Measurements from ENCODE around the gene ANKAR. TPM values are rescaled to one million over a fixed set of nuclear protein-coding genes. Genes with fewer than 3 reads are reported as not detected.

Gene ANKAR
- total and polyA plus RNA-seq, 9 of the 15 experiments (the other 6 are each of a cell fraction or from before 2014, with no cell fraction given): 0.04 to 0.52 (median 0.39) TPM

DNA sequence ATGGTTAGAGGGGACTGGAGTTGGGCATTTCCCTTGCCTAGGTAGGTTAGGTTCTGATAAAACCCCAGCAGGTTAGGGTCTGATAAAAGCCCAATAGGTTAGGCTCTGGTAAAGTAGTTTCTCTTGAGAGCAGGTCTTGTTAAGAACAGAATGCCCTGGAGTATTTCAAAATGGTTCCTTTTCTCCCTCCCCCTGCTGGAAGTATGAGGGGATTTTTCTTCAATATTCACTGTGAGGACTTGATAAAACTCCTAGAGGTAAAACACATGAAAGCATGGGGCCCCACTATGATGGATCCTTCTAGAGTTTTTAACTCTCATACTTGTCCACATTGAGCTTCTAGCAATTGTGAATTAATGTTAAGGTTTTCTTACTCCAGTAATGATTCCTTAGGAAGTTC is 27.6 kb downstream of the ANKAR start:
- no peaks in the 10 kb centered on the region for H3K79me2 ChIP-seq (ENCODE audit: control insufficient read depth, insufficient read depth, low read length)
- TF ChIP-seq YY1 (IDR thresholded peaks at IDR 0.05; ENCODE audit: borderline replicate concordance in 1 of 3, control insufficient read depth in 1 of 3, extremely low read depth in 1 of 3, insufficient read depth in 3 of 3, insufficient read length in 1 of 3, insufficient replicate concordance in 2 of 3, low read depth in 1 of 3, low read length in 2 of 3) (peak in 1 of 3 experiments; percentile 38), CREBBP (IDR thresholded peaks at IDR 0.05; ENCODE audit: low read depth, low read length) (no peak)
- H3K4me3 ChIP-seq: no peak overlapping the region
- ChIA-PET CTCF (ENCODE audit: low intra/inter-chr PET ratio) (no interaction called here), POLR2A (no interaction called here)
- no peaks in the 10 kb centered on the region for H4K20me1 ChIP-seq (replicated peaks; ENCODE audit: control insufficient read depth, insufficient read depth, low read length)
- intact Hi-C loops (cut with micrococcal nuclease): no loop called here
- peak in 1 of 4 experiments; percentile 23 for DNase-seq (ENCODE audit: extremely low read depth in 1 of 4, low spot score in 3 of 4)
- peak; percentile 57 for ATAC-seq
- H3K4me2 ChIP-seq (ENCODE audit: insufficient read depth, low read length): no peak overlapping the region
- peak overlapping the region; percentile 80 for H2AFZ ChIP-seq (ENCODE audit: low read depth, low read length)
- in situ Hi-C loops (cut with MboI): no loop called here
- H3K4me1 ChIP-seq (replicated peaks in 1 of 2; ENCODE audit: control insufficient read depth in 2 of 2, insufficient read depth in 2 of 2, low read length in 2 of 2): no peaks in the 10 kb centered on the region; a peak in 3 of 5 replicates
- no TSS peak for BruUV-seq (replicated peaks)
- H3K27ac ChIP-seq (ENCODE audit: extremely low read depth, low read depth, low read length): no peak overlapping the region
- H3K27me3 ChIP-seq (ENCODE audit: control insufficient read depth in 2 of 2, insufficient read depth in 2 of 2, low read length in 2 of 2): no peaks in the 10 kb centered on the region
- H3K9me3 ChIP-seq (replicated peaks; ENCODE audit: control insufficient read depth, insufficient read depth, low read depth, low read length): no peaks in the 10 kb centered on the region
- FAIRE-seq: no peak
- no peak overlapping the region for H3K9ac ChIP-seq (ENCODE audit: insufficient read depth in 1 of 2, low read depth in 2 of 2, low read length in 2 of 2)
- no peaks in the 10 kb centered on the region for H3K36me3 ChIP-seq (ENCODE audit: control insufficient read depth, insufficient read depth, low read length)
- no peaks in the 10 kb centered on the region for H3K9me1 ChIP-seq (ENCODE audit: control insufficient read depth, insufficient read depth, low read length)

DNA sequence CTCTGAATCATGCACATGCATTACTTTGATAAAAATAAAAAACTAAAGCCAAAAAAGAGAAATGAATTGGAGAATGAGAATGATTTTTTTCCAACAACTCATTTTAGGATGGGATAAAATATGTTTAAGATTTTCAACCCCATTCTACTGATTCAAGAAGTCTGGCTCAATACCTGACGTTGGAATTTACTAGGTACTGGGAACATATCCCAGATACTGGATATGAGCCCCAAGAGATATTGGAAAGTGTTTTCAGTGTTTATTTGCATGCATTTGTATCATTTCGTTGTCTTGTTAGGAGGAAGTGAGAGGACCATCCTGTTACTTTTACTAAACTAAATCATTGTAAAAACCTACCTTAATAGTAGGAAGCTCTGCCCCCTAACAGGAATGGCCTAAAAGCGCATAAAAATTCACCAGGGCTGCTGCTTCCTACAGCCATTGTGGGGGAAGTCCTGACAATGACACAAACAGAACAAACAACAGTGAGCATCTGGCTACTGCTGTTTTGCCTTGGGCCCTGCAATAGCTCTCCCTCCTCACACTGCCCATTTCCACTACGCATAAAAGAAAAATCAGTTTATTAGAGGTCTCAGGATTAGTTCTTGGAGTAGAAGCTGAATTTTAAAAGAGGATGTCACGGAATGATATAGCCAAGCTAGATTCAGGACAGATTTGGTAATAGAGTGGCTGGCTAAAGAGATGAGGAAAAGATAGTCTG is 35.2 kb downstream of the ANKAR start:
- in situ Hi-C loops (cut with MboI): no loop called here
- no peaks in the 10 kb centered on the region for H3K79me2 ChIP-seq (ENCODE audit: control insufficient read depth, insufficient read depth, low read length)
- FAIRE-seq (no peak), DNase-seq (ENCODE audit: extremely low read depth in 1 of 4, low spot score in 3 of 4) (no peak), ATAC-seq (no peak)
- no peak overlapping the region for H2AFZ ChIP-seq (ENCODE audit: low read depth, low read length)
- TF ChIP-seq, protein P1, sequence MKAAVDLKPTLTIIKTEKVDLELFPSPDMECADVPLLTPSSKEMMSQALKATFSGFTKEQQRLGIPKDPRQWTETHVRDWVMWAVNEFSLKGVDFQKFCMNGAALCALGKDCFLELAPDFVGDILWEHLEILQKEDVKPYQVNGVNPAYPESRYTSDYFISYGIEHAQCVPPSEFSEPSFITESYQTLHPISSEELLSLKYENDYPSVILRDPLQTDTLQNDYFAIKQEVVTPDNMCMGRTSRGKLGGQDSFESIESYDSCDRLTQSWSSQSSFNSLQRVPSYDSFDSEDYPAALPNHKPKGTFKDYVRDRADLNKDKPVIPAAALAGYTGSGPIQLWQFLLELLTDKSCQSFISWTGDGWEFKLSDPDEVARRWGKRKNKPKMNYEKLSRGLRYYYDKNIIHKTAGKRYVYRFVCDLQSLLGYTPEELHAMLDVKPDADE (conservative IDR thresholded peaks at IDR 0.05; ENCODE audit: control insufficient read depth, low read depth, low read length): no peak
- TF ChIP-seq RB1 (IDR thresholded peaks at IDR 0.05; ENCODE audit: low read depth): no peak
- no peaks in the 10 kb centered on the region for H3K9me3 ChIP-seq (replicated peaks; ENCODE audit: control insufficient read depth, insufficient read depth, low read depth, low read length)
- WGBS (ENCODE audit: insufficient coverage, low coverage, missing lambda C conversion rate): 54% methylated on average over 5 of the region's 5 CpGs
- H3K4me2 ChIP-seq (ENCODE audit: insufficient read depth, low read length): no peak overlapping the region
- H3K9ac ChIP-seq (ENCODE audit: insufficient read depth in 1 of 2, low read depth in 2 of 2, low read length in 2 of 2): no peak overlapping the region
- no peak overlapping the region for H3K27ac ChIP-seq (ENCODE audit: extremely low read depth, low read depth, low read length)
- no TSS peak for BruUV-seq (replicated peaks)
- no peaks in the 10 kb centered on the region for H3K27me3 ChIP-seq (ENCODE audit: control insufficient read depth in 2 of 2, insufficient read depth in 2 of 2, low read length in 2 of 2)
- H3K9me1 ChIP-seq (ENCODE audit: control insufficient read depth, insufficient read depth, low read length): no peaks in the 10 kb centered on the region
- CTCF ChIA-PET (ENCODE audit: low intra/inter-chr PET ratio): no interaction called here
- POLR2A ChIA-PET: no interaction called here
- H3K36me3 ChIP-seq (ENCODE audit: control insufficient read depth, insufficient read depth, low read length): no peaks in the 10 kb centered on the region
- no peaks in the 10 kb centered on the region for H3K4me1 ChIP-seq (replicated peaks in 1 of 2; ENCODE audit: control insufficient read depth in 2 of 2, insufficient read depth in 2 of 2, low read length in 2 of 2)
- H4K20me1 ChIP-seq (replicated peaks; ENCODE audit: control insufficient read depth, insufficient read depth, low read length): no peaks in the 10 kb centered on the region
- intact Hi-C loops (cut with micrococcal nuclease): no loop called here
- no peak overlapping the region for H3K4me3 ChIP-seq

Data from K562 (cell line).